Stromal cell of bone marrow (primary cell): ENCODE data around the gene HIF1AN.

Experiments used
- DNase-seq: peaks from one replicate; pipeline ENCODE4 v3.0.0-alpha.2; 2012; ENCODE audit warnings: low read depth

The HIF1AN gene

DNA sequence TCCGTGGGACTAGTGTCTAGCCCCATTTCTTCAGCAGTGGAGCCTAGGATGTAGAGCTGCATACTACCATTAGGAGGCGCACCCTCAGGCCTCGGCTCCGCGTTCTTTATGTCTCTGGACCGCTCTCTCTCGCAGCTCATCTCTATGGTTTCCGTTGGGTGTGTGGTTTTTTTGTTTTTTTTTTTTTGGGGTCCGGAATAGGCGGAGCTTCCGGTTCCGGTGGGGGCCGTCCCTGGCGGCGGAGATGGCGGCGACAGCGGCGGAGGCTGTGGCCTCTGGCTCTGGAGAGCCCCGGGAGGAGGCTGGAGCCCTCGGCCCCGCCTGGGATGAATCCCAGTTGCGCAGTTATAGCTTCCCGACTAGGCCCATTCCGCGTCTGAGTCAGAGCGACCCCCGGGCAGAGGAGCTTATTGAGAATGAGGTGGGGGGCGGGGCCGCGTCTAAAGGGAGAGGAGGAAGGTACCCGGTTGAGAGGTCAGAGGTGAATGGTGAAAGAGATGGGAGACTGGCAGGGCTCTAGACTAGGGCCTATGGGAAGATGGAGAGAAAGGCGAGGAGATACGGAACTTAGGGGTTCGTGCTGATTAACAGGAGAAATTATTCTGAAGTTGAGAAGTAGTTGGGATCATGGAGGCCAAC, at the start of gene HIF1AN:
Gene HIF1AN, plus strand, starts transcription at position 229 of the 639 bp plus-strand sequence. Its CDS starts 16 bp downstream, at position 245.
- DNase-seq, result peak; percentile 93

DNA sequence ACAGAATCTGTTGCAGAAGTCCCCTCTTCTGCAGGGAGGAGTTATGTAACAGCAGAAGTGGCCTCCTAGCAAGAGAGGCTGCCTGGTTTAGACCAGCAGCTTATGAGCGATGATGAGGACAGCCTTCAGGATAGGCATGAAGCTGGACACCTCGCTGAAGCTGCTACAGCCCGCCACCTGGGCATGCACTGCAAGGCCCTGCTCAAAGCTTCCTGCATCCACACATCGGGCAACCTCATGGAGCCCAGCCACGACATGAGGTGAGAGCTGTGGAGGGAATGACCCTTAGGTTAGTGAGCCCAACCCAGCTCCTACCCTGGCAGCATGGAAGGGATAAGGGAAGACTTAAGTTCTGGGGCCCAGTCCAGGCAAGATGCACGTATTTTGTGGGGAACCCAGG, 48.2 kb upstream of the HIF1AN start:
- no peak for DNase-seq

DNA sequence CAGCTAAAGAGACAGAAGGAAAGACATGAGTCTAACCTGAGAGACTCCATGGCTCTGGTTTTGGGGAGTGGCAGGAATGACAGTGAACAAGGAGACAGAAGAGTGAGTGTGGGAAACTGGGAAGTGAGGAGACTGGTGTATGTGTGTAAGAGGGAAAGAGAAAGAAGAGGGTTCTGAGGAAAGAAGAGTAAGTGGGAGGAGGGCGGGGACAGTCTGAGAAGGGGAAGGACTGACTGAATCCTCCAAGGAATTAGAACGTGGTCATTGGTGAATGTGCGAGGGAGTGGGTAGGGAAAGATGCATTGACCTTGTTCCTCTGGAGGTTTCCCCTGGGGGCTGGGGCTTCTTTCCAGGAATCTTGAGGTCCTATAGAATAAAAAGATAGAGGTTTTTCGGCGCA, 46.3 kb upstream of the HIF1AN start:
- no peak for DNase-seq

DNA sequence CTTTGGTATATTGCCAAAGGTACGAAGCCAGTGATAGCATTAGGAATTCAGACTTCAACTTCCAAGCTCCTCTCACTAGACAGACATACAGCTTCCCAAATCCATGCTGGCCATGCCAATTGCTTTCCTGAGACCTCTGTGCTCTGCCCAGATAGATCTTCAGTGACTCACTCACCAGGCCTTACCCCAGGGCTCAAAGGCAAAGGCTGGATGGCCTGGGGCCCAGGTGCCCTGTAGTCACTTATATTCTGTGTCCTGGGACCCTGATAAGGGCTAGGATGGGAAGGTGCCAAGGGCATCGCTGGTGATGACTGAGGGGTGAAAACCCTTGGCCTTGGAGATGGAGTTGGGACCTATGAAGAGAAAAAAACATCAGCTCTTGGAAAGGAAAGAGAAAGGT, 45.2 kb upstream of the HIF1AN start:
- DNase-seq, result no peak

DNA sequence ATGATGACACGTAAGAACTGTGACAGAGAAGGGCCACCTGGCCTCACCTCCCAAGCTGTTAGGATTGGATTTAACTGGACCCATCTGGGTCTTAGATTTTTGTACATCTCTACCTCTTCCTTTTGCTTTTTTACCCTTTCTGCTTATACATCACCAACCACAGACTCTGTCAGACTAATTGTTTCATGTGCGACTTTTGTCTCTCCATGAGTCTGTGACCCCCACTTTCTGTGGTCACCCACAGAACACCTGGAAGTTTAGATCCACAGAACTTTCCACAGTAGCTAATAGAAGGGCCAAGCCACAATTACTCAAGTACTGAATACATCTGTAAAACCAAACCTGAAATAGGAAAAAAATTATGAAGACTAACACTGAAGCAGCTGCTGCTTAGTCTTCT, 39.2 kb upstream of the HIF1AN start:
- DNase-seq, result no peak

DNA sequence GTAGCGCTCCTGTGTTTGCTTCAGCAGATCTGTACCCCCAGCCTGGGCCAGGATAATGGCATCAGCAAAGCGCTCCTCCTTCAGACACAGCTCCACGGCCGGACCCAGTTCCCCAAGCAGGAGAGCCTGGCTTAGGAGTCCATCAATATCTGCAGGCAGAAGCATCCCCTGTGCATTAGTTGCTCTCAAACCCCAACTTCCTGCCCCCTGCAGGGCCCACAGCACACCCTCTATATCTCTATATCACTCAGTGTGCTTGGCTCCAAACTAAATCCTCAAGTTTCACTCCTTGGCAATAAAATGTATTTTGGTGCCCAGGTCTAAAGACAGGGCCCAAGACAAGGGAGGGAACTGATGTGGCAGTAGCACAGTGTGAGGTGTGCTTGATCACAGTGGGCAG, 37.7 kb upstream of the HIF1AN start:
- DNase-seq, result no peak

DNA sequence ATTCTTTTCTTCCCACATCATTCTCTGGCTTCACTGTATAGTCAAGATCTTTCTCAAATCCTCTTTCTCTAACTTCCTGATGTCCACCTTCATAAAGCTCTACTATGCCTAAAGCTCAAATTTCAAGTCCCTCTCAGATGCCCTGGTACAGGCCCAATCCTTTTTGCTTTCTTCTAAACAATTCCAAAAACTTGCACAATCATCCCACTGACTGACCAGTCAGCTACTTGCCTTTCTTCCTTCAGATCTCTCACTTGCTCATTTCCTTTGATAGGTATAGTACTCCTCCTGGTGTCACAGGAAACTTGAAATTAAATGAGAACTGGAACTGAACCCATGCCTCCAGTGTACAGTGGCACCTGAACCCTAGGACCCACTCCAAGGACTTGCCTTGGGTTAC, 34.3 kb upstream of the HIF1AN start:
- DNase-seq, result no peak

DNA sequence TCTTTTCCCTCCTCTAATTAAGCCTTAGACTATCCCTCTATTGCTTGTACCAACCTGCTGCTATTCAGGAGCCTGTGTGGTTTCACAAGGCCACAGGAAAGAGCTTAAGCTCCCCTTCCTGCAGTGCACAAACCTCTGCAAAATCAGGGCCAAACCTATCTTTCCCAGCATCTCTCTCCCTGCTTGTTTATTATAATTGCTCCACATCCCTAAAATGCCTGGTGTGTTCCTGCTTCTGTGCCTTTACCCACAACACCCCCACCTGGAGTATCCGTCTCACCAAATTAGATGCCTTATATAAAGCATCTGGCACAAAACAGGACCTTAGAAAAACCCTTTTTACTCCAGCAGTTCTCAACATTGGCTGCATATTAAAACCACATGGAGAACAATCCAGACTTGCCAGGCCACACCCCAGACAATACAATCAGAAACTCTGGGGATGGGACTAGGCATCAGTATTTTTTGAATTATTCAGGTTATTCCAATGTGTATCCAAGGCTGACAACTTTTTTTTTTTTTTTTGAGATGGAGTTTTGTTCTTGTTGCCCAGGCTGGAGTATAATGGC, 32.7 kb upstream of the HIF1AN start:
- DNase-seq, result no peak

DNA sequence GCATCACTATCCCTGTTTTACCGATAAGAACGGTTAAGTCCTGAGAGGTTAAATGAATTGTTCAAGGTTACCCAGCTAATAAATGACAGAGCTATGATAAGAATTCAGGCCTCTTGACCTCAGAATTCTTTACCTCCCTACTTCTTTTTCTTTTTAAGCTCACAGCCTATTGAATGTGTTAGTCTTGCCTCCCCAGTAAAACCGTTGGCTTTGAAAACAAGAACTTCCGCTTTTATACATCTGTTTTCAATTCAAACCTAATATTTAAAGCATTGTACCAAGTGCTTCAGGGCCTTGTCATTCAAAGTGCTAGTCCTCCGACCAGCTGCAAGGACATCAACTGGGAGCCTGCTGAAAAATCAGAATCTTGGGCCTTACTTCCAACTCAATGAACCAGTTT, 31.6 kb upstream of the HIF1AN start:
- no peak for DNase-seq

DNA sequence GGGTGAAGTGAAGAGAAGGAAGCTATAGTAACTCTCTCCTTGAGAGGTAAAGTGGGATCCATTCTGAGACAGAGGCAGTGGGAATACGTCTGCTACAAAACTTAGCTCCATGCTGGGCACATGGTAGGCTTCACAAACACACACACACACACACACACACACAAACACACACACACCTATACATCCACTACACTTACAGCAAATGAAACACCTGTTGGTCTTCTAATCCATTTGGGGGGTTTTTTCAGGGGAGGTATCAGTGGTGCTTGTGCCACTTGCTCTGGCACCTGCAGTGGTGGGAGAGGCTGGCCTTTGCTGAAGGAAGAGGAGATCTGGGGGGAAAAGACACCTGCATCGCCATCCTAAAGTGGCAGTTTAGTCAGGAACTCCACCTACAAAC, 30.6 kb upstream of the HIF1AN start:
- no peak for DNase-seq

DNA sequence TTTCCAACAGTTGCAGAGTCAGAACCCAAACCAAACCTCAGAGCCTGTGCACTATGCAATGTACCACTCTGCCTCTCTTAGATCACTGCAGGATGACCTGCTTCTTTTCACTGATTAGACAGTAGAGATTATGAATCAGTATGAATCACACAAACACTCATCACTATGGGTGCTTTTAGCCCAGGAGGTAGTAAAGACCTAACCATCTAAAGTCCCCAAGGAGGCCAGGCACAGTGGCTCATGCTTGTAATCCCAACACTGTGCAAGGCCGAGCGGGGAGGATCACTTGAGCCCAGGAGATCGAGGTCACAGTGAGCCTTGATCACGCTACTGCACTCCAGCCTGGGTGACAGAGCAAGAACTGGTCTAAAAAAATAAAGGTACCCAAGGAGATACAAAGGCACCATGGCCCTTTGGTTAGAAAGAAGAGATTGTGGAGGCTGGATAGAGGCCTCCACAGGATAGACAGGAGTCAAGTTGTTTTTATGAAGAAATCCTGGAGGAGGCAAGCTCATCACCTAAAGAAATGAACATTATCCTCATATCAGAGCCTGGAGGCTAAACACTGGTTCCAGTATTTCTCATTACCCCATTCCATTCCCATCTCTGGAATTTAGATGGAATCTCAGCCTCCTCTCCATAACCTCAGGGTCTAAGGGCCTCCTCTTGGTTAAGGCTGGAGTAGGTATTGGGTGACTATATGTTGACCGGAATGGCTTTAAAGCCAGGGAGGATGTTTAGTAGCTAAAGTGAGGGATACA, 29.0 kb upstream of the HIF1AN start:
- DNase-seq, result peak; percentile 50

DNA sequence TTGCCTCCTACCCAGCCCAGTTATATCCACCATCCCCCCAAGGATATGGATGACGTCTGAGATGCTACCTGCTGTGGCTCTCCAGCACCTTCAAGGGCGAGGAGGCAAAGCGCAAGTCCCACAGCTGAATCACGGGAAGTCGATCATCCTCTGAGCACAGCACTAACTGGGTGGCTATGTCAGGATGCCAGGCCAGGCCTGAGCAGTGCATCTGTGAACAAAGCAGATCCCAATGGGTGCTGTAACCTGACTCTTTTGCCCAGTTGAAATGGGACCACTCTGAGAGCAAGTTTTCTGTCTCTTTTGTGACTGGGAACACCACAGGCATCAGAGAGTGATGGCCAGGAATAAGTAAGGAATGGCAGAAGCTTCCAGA, 28.4 kb upstream of the HIF1AN start:
- no peak for DNase-seq

DNA sequence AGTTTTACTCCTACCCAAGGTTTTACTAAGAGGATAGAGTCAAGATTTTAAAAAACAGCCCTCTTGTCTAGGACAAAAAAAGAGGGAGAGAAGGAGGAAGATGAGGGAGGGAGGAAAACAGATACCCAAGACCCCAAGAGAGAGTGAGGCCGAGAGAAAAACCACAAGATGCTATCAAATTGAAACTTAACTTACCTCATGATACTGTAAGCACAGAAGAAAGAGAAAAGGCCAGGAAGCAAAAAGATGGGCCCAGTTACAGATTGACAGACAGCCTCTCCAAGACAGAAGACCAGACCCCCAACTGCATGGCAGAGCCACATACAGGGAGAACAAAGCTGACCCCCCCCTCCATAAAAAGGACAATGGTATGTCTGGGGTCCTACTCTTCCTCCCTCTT, 27.5 kb upstream of the HIF1AN start:
- DNase-seq, result no peak

DNA sequence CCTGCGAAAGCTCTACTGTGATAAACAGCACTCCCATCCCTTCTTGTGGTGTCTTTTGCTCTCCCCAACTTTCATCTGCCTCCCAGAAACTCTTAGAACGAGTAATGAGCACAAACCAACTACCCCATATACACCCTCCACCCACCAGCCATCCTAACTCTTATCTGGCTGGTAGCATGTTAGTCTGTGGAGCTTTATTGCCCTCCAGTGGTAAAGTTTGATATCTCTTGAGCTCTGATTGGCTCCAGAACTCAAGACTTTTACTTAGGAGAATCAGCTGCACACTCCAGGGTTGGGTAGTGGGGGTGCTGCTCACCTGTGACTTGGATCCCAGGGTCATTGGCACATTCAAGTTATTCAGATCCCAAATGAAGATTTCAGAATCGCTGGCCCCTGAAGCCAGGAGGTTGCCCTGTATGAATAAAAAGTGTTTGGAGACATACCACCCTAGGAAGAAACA, 27.0 kb upstream of the HIF1AN start:
- DNase-seq, result no peak

DNA sequence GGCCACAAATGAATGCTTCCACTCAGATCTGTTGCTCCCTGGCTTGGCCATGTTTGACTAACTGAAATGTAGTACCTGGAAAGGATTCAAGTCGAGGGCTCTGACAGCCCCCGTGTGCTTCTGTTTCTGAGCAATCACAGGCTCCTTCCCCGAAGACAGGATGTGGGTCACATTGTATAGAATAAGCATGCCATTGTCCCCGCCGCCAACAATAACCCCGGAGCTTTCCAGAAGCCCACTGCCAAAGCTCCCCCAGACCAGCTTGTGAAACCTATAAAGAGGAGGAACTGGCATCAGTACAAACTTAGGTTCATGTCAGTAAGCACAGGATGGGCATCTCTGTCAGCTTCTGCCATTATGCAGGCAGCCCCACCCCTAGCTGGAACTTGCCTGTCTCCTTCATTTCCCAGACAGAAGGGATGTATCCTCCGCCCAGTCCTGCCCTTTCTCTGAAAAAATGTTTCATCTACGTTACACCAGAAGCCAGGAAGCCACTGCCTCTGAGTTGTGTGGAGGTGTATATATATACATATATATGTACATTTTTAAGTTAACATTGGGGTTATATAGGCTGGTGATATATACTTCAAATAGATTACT, 26.4 kb upstream of the HIF1AN start:
- DNase-seq, result no peak

DNA sequence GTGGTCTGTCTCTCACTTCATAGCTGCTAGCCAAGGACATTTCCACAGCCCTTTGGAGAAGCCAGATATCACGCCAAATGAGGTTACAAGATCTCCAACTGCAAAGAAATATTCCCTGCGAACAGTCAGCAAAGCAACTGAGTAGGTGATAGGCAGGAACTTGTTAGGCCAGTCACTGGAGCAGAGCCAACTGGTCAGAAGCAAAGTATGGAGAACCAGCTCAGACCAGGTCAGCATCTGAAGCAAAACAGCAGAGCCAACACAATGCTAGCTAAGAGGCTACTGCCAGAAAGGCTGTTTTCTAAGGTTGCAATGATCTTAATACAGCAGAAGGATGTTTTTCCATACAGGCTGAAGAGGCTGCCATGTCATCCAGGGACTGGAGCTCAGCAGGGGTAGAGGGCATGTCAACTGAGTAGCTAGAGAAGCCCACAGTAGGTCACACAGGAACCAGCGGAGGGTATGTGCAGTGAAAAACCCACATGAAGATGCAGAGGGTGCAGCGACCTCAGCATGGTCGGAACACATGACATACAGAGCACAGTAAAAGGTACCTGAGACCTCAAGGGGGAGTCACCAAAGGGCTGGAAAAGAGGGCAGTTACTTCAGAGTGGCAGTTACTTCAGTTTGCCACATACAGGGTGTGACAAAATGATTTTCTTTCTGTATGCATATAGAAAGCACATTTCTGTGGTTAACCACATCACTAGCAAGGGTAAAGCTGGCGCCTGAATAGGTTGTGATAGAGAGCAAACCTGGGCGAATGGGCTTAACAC, 25.0 kb upstream of the HIF1AN start:
- DNase-seq, result no peak

DNA sequence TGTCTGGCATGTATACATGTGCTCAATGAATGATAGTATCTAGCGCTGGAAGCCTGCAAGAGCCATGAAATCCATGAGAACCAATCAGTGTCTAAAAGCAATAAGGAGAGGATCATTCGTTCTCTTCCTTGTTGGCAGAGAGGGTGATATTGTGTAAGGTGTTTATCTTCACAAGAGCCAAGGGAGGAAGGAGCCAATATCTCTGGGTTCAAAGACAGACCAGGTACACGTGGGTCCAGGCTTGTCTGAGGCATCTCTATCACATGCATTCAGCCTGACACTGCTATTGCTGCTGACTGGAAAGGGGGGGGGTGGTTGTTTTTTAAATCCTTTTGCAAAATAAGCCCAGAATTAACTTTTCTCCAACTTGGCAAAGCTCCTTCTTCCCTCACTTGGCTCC, 20.1 kb upstream of the HIF1AN start:
- no peak for DNase-seq

DNA sequence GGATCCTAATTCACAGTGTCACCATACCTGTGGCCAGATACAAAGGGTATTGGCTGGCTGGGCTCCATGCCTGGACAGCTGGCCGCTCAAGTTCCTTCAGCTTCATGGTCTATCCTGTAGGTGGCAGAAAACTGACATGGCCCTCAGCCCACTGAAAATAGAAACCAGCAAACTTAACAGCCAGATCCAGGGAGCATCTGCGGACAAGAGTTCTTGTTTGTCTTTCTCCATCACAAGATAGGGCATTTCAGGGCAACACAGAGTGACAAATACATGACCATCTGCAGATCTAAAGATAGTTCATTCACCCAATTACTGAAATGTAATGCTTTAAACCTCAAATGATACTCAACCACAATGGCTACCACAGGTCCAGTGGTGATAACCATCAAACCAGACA, 18.9 kb upstream of the HIF1AN start:
- DNase-seq, result no peak

DNA sequence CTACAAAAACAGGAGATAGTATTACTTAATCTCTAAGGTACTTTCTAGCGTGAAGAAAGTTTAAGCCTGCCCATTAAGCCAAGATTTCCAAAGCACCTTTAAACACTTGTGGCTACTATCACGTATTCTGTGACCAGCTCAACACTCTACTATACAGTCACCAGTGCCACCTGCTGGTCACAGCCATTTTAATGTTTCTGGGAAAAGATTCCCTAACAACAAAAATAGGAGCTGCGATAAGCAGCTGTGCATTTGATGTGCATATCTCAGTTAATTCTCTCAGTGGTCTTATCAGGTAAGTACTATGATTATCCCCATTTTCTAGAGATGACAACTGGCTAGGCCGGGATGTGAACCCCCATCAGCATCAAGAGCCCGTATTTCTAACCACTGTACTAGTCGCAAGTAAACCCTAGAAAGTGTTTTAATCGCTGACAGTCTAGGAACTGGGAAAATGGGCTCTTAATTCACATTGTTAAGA, 16.9 kb upstream of the HIF1AN start:
- DNase-seq, result peak; percentile 44

DNA sequence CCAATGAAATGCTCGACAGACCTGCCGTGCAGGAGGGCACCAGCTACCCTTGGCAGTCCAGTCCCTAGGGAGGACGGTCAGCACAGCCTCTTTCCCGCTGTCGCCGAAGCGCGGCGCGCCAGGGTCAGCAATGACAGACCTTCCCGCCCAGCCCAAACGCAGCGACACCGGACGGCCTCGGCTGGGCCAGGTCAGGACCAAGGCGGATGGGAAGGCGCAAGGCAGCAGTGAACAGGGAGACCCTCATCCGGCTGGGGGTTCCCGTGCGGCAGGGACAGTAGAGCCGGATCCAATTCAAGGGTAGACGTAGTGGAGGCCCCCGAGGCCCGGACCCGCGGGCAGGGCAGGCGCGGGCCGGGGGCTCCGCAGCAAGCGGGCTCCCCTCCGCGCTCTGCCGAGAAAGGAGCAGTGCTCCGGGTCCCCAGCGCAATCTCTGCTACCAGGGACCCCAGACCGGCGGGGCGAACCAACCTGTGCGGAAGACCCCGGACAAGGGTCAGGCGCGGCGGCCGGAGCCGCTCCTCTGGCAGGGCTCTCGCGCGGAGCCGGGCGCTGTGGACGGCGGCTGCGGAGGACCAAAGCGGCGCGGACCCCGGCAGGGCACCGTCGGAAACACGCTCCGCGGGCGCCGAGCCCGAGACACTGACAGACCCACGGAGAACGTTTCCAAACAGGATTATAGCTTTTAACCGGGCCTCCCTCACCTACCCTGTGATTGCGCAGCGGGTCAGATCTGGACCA, 16.3 kb upstream of the HIF1AN start, which contains the start of gene SEC31B:
Gene SEC31B, minus strand, starts transcription at position 551 of the 741 bp plus-strand sequence. CDS start 2,909 bp downstream, outside the sequence.
- no peak for DNase-seq

DNA sequence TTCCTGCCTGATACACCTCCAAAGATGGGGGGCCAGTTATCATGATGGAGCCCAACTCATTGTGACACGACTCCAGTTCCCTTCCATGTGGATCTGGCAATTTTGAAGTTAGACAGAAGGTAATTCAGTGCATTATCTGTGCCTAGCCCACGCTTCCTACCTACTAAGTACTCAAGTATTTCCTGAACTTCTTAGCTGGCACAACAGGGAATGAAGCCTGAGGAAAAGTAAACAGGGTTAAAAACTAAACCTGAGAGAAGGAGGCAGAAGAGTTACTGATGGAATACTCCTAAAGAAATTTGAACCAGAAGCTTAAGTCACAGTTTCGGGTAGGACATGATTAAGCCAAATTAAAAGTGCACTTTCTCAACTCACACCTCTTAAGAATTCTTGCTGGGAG, 14.9 kb upstream of the HIF1AN start:
- no peak for DNase-seq
